ENCODE results near the gene NFIA.

The NFIA gene

GRCh38 chr1:61299463-61299862 lies 217.1 kb downstream of the NFIA start:
- no peak overlapping the region for H3K4me3 ChIP-seq (ENCODE audit: low read depth, low read length)
- peak; percentile 8 for DNase-seq (ENCODE audit: low read depth, low spot score)
- in situ Hi-C loops (cut with HindIII; ENCODE audit: low sequenced_read_pairs): no loop called here
- TF ChIP-seq CTCF (IDR thresholded peaks at IDR 0.05; ENCODE audit: low read depth, low read length): no peak

- no peak for DNase-seq (ENCODE audit: low read depth, low spot score)
- H3K4me3 ChIP-seq (ENCODE audit: low read depth, low read length): no peak overlapping the region
- in situ Hi-C loops (cut with HindIII; ENCODE audit: low sequenced_read_pairs): no loop called here
- TF ChIP-seq CTCF (IDR thresholded peaks at IDR 0.05; ENCODE audit: low read depth, low read length): no peak
These were observed 218.5 kb downstream of the NFIA start for GRCh38 chr1:61300899-61301298.

- no peak for TF ChIP-seq CTCF (IDR thresholded peaks at IDR 0.05; ENCODE audit: low read depth, low read length)
- peak; percentile 65 for DNase-seq (ENCODE audit: low read depth, low spot score)
These were observed 219.7 kb downstream of the NFIA start for GRCh38 chr1:61301824-61302657.

GRCh38 chr1:61307422-61308142 lies 225.2 kb downstream of the NFIA start:
- H3K4me3 ChIP-seq (ENCODE audit: low read depth, low read length): no peak overlapping the region
- no peak for TF ChIP-seq CTCF (IDR thresholded peaks at IDR 0.05; ENCODE audit: low read depth, low read length)
- no peak for DNase-seq (ENCODE audit: low read depth, low spot score)
- in situ Hi-C loops (cut with HindIII; ENCODE audit: low sequenced_read_pairs): no loop called here

More at GRCh38 chr1:61301824-61302657, 219.7 kb downstream of the NFIA start:
- in situ Hi-C loops (cut with HindIII; ENCODE audit: low sequenced_read_pairs): no loop called here
- H3K4me3 ChIP-seq (ENCODE audit: low read depth, low read length): no peak overlapping the region

- in situ Hi-C loops (cut with HindIII; ENCODE audit: low sequenced_read_pairs): no loop called here
- no peak overlapping the region for H3K4me3 ChIP-seq (ENCODE audit: low read depth, low read length)
- no peak for TF ChIP-seq CTCF (IDR thresholded peaks at IDR 0.05; ENCODE audit: low read depth, low read length)
- no peak for DNase-seq (ENCODE audit: low read depth, low spot score)
These were observed 227.7 kb downstream of the NFIA start for GRCh38 chr1:61310057-61310456.

GRCh38 chr1:61310538-61310937 lies 228.2 kb downstream of the NFIA start:
- DNase-seq (ENCODE audit: low read depth, low spot score): no peak
- TF ChIP-seq CTCF (IDR thresholded peaks at IDR 0.05; ENCODE audit: low read depth, low read length): no peak
- in situ Hi-C loops (cut with HindIII; ENCODE audit: low sequenced_read_pairs): no loop called here

More at GRCh38 chr1:61310538-61310937, 228.2 kb downstream of the NFIA start:
- H3K4me3 ChIP-seq (ENCODE audit: low read depth, low read length): no peak overlapping the region

All from astrocyte of the spinal cord (primary cell).